ENCODE data around the gene PRSS56. TPM values are rescaled to one million over a fixed set of nuclear protein-coding genes. Genes with fewer than 3 reads are reported as not detected.

The PRSS56 gene
- total RNA-seq, 1 donor from 2014 or later = not detected

GRCh38 chr2:232491139-232491780 lies 28.9 kb upstream of the PRSS56 start:
- Mint-ChIP-seq H3K36me3 (ENCODE audit: unreplicated experiment) (no peaks in the 10 kb centered on the region), H3K27me3 (ENCODE audit: unreplicated experiment) (peaks cover 14% of the 10 kb centered on the region), H3K9me3 (ENCODE audit: unreplicated experiment) (no peaks in the 10 kb centered on the region), H3K4me3 (ENCODE audit: unreplicated experiment) (no peak overlapping the region), H3K4me1 (ENCODE audit: unreplicated experiment) (peaks cover 6% of the 10 kb centered on the region), H3K27ac (ENCODE audit: unreplicated experiment) (no peak overlapping the region)
- no peak for TF ChIP-seq CTCF (IDR thresholded peaks at IDR 0.05)
- DNase-seq (ENCODE audit: extremely low spot score, unreplicated experiment) = no peak

- DNase-seq (ENCODE audit: extremely low spot score, unreplicated experiment) = no peak
- no peaks in the 10 kb centered on the region for H3K9me3 Mint-ChIP-seq (ENCODE audit: unreplicated experiment)
- H3K27ac Mint-ChIP-seq (ENCODE audit: unreplicated experiment) = no peak overlapping the region
- H3K4me1 Mint-ChIP-seq (ENCODE audit: unreplicated experiment) = peaks cover 2% of the 10 kb centered on the region
- TF ChIP-seq CTCF (IDR thresholded peaks at IDR 0.05) = no peak
- H3K27me3 Mint-ChIP-seq (ENCODE audit: unreplicated experiment) = peaks cover 12% of the 10 kb centered on the region
- no peak overlapping the region for H3K4me3 Mint-ChIP-seq (ENCODE audit: unreplicated experiment)
- no peaks in the 10 kb centered on the region for H3K36me3 Mint-ChIP-seq (ENCODE audit: unreplicated experiment)
These were observed 27.8 kb upstream of the PRSS56 start for GRCh38 chr2:232492236-232492848.

GRCh38 chr2:232492963-232493700 lies 27.1 kb upstream of the PRSS56 start:
- peaks cover 2% of the 10 kb centered on the region for H3K4me1 Mint-ChIP-seq (ENCODE audit: unreplicated experiment)
- peaks cover 13% of the 10 kb centered on the region for H3K27me3 Mint-ChIP-seq (ENCODE audit: unreplicated experiment)
- H3K4me3 Mint-ChIP-seq (ENCODE audit: unreplicated experiment) = no peak overlapping the region
- H3K27ac Mint-ChIP-seq (ENCODE audit: unreplicated experiment) = no peak overlapping the region
- H3K9me3 Mint-ChIP-seq (ENCODE audit: unreplicated experiment) = no peaks in the 10 kb centered on the region
- TF ChIP-seq CTCF (IDR thresholded peaks at IDR 0.05) = no peak
- H3K36me3 Mint-ChIP-seq (ENCODE audit: unreplicated experiment) = no peaks in the 10 kb centered on the region
- DNase-seq (ENCODE audit: extremely low spot score, unreplicated experiment) = no peak

- Mint-ChIP-seq H3K9me3 (ENCODE audit: unreplicated experiment) (no peaks in the 10 kb centered on the region), H3K36me3 (ENCODE audit: unreplicated experiment) (no peaks in the 10 kb centered on the region), H3K27ac (ENCODE audit: unreplicated experiment) (no peak overlapping the region), H3K27me3 (ENCODE audit: unreplicated experiment) (peaks cover 14% of the 10 kb centered on the region), H3K4me3 (ENCODE audit: unreplicated experiment) (no peak overlapping the region), H3K4me1 (ENCODE audit: unreplicated experiment) (peaks cover 2% of the 10 kb centered on the region)
- no peak for TF ChIP-seq CTCF (IDR thresholded peaks at IDR 0.05)
- DNase-seq (ENCODE audit: extremely low spot score, unreplicated experiment) = no peak
These were observed 26.3 kb upstream of the PRSS56 start for GRCh38 chr2:232493701-232494474.

All from osteocyte (in vitro differentiated cells).